ENCODE data around the gene TGFB3.
"Not testable (repeated sequence)": the region's sequence is repeated elsewhere in the genome, so short reads cannot be mapped to it uniquely, and the experiment has no call there.

TGFB3 gene

GRCh38 chr14:75960231-75960630 is 21.6 kb downstream of the TGFB3 start:
- DNase-seq (ENCODE audit: low read depth) = no peak

GRCh38 chr14:75959031-75959430 is 22.8 kb downstream of the TGFB3 start:
- DNase-seq (ENCODE audit: low read depth) = no peak

- no peak for DNase-seq (ENCODE audit: low read depth)
These were observed 29.3 kb downstream of the TGFB3 start for GRCh38 chr14:75952489-75952888.

GRCh38 chr14:75946785-75947184 is 35.0 kb downstream of the TGFB3 start:
- no peak for DNase-seq (ENCODE audit: low read depth)

GRCh38 chr14:75944607-75945241 is 37.1 kb downstream of the TGFB3 start:
- DNase-seq (ENCODE audit: low read depth) = no peak

GRCh38 chr14:75941030-75941429 is 40.8 kb downstream of the TGFB3 start:
- no peak for DNase-seq (ENCODE audit: low read depth)

- DNase-seq (ENCODE audit: low read depth) = no peak
These were observed 42.6 kb downstream of the TGFB3 start for GRCh38 chr14:75939200-75939599.

GRCh38 chr14:75934998-75935628 is 46.7 kb downstream of the TGFB3 start:
- no peak for DNase-seq (ENCODE audit: low read depth)

- DNase-seq (ENCODE audit: low read depth) = no peak
These were observed 48.0 kb downstream of the TGFB3 start for GRCh38 chr14:75933712-75934296.

- no peak for DNase-seq (ENCODE audit: low read depth)
These were observed 53.1 kb downstream of the TGFB3 start for GRCh38 chr14:75928690-75929181.

- no peak for DNase-seq (ENCODE audit: low read depth)
These were observed 54.2 kb downstream of the TGFB3 start for GRCh38 chr14:75927564-75928087.

GRCh38 chr14:75926431-75927115 is 55.2 kb downstream of the TGFB3 start:
- DNase-seq (ENCODE audit: low read depth) = no peak

- not testable (repeated sequence) for DNase-seq (ENCODE audit: low read depth)
These were observed 56.5 kb downstream of the TGFB3 start for GRCh38 chr14:75925141-75925840.

- DNase-seq (ENCODE audit: low read depth) = not testable (repeated sequence)
These were observed 61.4 kb downstream of the TGFB3 start for GRCh38 chr14:75920421-75920820.

GRCh38 chr14:75917946-75918335 is 63.9 kb downstream of the TGFB3 start:
- no peak for DNase-seq (ENCODE audit: low read depth)

GRCh38 chr14:75917322-75917945 is 64.4 kb downstream of the TGFB3 start:
- no peak for DNase-seq (ENCODE audit: low read depth)

- DNase-seq (ENCODE audit: low read depth) = no peak
These were observed 66.8 kb downstream of the TGFB3 start for GRCh38 chr14:75915045-75915444.

GRCh38 chr14:75913183-75913582 is 68.6 kb downstream of the TGFB3 start:
- no peak for DNase-seq (ENCODE audit: low read depth)

GRCh38 chr14:75911883-75912282 is 69.9 kb downstream of the TGFB3 start:
- no peak for DNase-seq (ENCODE audit: low read depth)

GRCh38 chr14:75910048-75910447 is 71.7 kb downstream of the TGFB3 start:
- no peak for DNase-seq (ENCODE audit: low read depth)

- DNase-seq (ENCODE audit: low read depth) = no peak
These were observed 72.2 kb downstream of the TGFB3 start for GRCh38 chr14:75909630-75910029.
